A204.1 (cell line): ENCODE measurements around the gene PCNX2.
"Not testable (repeated sequence)": the region's sequence is repeated elsewhere in the genome, so short reads cannot be mapped to it uniquely, and the experiment has no call there.

Experiments
- FAIRE-seq: peaks from 2 replicates; lab custom pipeline; 2012; peaks lifted over from hg19 to GRCh38; lab: Jason Lieb, UNC

PCNX2 gene

GRCh38 chr1:233227930-233228465 lies 67.5 kb downstream of the PCNX2 start:
- FAIRE-seq = no peak

GRCh38 chr1:233224311-233224710 lies 71.2 kb downstream of the PCNX2 start:
- FAIRE-seq = no peak

DNA sequence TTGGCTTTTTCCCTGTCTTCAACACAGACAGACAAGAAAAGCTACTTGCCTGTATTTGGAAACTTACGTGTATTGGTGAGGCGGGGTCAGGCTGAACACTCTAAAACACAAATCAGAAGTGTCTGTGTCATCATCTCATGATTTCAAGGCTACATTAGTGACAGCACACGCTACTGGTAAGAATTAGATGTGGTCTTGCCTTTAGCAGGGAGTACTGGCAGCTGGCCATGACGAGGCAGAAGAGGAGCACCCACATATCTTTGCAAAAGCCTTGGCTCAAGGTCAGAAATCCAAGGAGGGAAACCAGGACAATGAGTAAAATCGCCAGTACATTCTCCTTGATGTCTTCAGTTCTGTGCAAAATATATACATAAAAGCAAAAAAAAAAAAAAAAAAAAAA lies 77.7 kb downstream of the PCNX2 start:
- no peak for FAIRE-seq

DNA sequence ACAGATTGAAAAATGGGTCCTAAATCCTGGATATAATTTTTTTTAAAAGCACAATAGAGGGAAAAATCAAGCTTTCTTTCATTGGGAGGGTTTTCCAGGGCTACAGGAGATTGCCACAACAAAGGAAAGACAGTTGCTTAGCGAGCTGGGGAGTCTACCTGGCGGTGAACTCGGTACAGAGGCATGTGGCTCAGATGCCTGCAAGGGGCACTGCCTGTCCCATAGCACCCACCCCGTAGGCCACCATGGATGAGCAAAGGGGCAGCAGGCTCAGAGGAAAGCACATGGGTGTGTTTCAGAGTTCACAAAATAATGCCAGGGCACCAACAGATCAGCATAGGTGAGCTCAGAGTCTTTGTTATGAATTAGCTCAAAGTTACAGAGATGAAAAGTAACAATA lies 79.5 kb downstream of the PCNX2 start:
- no peak for FAIRE-seq

DNA sequence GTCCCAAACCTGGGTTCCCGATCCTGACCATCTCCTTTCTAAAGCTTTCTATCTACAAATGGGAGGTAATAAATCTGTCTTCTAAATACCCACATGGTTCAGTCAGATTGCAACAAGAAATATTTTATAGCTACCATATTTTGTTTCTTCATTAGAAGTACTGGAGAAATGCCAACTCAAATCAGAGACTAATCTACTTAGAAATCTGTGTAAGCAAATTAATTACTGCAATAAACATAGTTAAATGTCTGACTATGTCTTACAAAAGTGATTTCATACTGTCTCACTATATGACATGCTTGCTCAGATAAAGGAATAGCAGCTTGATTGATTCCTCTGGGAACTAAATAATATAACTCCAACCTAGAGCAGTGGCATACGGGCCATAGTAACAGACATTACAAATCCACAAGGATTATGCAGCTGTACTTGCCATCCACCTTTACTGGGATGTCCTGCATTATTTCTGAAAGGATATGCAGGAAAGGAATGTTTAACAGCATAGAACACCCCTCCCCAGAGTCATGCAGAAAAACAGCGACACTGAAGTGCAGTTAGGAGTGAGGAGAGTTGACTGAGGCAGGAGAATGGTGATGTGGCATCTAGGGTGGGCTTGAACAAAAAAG lies 80.3 kb downstream of the PCNX2 start:
- no peak for FAIRE-seq

- no peak for FAIRE-seq
Observed at GRCh38 chr1:233211595-233211994, 83.9 kb downstream of the PCNX2 start.

- FAIRE-seq = no peak
Observed at GRCh38 chr1:233211106-233211505, 84.4 kb downstream of the PCNX2 start.

GRCh38 chr1:233209481-233209880 lies 86.0 kb downstream of the PCNX2 start:
- FAIRE-seq = no peak

DNA sequence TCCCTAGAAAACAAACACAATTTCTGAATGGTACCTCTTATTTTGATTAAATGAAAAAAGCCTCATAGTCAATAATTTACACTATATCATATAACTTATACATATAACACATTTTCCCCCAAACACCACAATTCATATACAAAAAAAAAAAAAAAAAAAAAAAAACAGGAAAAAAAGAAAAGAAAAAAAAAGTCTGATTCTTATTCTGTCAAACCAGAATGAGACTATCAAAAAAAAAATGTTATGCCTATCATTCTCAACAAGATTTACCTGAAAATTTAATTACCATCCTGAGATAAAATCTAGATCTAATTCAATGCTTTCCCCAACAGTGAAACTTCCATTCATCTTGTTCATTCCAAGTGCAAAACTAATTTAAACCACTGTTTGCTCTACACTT lies 86.8 kb downstream of the PCNX2 start:
- FAIRE-seq = no peak

- no peak for FAIRE-seq
Observed at GRCh38 chr1:233197940-233198339, 97.6 kb downstream of the PCNX2 start.

GRCh38 chr1:233193741-233194140 lies 101.8 kb downstream of the PCNX2 start:
- FAIRE-seq = no peak

DNA sequence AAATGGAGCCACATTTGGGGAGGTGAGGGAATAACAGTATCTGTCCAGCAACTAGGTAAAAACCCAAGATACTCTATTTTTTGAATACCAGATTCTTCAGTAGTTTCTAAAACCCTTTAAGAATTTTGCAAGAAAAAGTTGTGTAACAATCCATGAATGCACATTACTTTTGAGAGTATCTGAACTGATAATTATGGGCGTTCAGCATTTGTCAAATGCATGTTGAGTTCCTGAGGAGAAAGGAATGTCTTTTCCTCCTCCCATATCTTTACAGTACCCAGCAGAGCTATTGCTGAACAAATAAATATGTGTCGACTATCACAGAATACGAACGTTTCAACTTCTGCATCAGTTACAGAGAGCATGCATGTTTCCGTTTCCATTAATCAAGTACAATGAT lies 104.5 kb downstream of the PCNX2 start:
- no peak for FAIRE-seq

DNA sequence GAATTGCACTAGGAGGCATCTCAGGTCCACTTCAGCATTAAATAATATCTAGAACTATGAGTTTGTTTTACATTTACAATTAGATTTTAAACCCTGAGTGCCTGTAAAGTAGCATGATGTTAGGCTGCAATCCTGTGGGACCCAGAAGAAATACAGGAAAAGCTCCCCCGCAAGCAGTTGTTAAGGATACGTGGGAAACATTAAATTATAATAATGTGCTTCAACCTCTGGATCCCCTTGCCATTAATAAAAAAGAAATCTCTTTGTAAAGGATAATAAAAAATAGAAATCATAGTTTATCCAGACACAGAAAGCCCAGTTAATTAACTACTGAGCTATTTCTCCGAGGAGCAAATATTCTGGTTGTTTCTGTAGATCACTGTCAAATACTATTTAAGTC lies 106.0 kb downstream of the PCNX2 start:
- FAIRE-seq = no peak

DNA sequence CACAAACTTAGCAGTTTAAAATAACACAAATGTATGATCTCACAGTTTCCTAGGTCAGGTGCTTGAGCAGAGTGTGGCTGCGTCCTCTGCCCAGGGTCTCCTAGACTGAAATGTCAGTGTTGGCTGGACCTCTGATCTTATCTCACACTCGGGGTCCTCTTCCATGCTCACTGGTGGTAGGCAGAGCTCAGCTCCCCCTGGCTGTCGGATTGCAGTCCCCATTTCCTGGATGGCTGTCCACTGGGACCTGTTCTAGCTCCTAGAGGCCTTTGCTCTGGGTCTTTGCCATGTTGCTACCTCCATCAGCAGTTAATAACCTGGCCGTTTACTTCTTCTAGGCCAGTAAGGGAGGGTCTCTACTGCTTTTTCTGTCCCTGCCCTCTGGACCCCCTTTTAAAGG lies 107.5 kb downstream of the PCNX2 start:
- no peak for FAIRE-seq

- FAIRE-seq = no peak
Observed at GRCh38 chr1:233183226-233184020, 112.1 kb downstream of the PCNX2 start.

GRCh38 chr1:233182587-233182986 lies 112.9 kb downstream of the PCNX2 start:
- no peak for FAIRE-seq

DNA sequence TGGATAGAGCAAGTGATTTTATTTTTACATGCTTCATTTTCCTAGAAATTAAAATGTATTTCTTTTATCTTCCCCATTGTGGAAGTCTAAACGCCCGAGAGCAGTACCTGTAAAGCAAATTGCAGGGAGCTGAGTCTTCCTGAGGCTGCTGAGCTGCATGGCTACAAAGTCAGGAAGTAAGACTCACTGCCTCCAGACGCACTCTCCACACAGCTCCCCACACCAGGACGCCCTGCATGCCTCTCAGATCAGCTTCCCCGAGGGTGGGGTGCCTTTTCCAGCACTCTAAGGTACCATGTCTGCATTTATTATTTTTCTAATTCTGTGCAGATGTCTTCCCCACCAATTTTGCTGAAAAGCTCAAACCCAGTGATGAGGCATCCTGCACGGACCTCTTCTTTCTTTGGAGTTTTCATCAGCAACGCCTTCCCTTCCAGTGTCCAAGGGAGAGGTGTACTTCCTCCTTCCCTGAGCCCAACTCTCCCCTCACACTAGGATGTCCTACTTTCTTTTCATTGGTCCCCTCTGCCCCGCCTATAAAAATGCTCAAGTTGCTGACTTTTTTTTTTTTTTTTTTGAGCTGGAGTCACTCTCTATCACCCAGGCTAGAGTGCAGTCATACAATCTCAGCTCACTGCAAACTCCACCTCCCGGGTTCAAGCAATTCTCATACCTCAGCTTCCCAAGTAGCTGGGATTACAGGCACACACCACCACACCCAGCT lies 114.7 kb downstream of the PCNX2 start:
- no peak for FAIRE-seq

DNA sequence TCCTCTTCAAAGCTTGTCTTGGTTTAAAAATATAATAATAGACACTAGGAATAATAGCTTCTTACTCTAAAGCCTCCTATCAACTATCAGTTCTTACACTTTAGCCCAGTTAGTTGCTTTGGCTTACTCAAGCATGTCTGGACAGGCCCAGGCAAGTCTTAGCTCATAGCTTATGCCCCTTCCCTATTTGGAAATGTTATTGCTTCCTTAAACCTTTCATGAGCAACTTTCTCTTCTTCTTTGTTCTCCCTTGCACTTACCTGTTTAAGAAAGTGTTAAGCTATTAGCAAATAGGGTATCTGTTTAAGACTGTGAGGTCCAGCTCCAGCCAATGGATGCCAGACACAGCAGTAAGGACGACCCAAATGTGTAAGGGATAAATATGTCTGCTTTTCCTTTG lies 115.9 kb downstream of the PCNX2 start:
- not testable (repeated sequence) for FAIRE-seq

- no peak for FAIRE-seq
Observed at GRCh38 chr1:233172201-233172600, 123.3 kb downstream of the PCNX2 start.

GRCh38 chr1:233170741-233171140 lies 124.8 kb downstream of the PCNX2 start:
- no peak for FAIRE-seq

DNA sequence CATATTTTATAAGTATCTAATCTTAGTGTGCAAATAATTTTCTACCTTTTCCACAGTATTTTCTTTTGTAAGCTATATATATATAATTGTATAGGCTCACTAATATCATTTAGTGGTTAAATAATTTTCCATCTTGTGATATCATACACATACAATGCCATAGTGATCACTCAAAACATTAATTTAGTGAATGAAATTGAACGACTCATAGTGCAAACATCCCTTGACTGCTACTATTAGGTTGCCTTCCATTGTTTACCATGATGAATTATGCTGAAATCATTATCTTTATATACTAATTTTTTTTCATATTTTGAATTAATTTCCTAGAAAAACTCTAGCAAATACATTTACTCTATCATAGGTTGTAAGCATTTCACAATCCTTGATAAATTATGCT lies 127.1 kb downstream of the PCNX2 start:
- FAIRE-seq = peak; percentile 32

DNA sequence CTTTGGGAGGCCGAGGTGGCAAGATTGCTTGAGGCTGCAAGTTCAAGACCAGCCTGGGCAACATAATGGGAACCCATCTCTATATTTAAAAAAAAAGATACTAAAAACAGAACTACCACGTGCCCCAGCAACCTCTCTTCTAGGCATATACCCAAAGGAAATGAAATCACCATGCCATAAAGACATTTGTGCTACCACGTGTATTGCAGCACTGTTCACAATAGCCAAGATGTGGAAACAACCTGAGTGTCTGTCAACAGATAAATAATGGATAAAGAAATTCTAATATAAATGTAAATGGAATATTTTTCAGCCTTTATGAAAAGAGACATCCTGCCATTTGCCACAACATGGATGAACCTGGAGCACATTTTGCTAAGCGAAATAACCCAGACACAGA lies 128.6 kb downstream of the PCNX2 start:
- FAIRE-seq = no peak

DNA sequence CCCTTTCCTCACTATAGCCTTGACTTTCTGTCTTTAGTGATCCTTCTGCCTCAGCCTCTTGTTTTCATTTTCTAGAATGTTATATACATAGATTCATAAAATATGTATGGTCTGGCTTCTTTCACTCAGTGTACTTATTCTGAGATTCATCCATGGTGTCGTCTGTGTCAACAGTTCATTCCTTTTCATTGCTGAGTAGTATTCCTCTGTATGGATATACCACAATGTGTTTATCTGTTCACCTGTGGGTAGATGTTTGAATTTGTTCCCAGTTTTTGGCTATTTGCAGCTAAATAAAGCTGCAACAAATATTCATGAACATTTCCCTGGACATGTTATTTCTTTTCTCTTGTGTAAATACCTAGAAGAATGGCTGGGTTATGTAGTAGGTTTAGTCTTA lies 131.8 kb downstream of the PCNX2 start:
- no peak for FAIRE-seq
